Nephron progenitor cell (in vitro differentiated cells): ENCODE data around the gene PLSCR5.

ENCODE experiments used
- DNase-seq: peaks from one replicate; pipeline ENCODE4 v3.0.0; 2021
- H3K27ac Mint-ChIP-seq: 2 replicates; pipeline ENCODE4 v1.8.0; 2021; ENCODE audit warnings: mild to moderate bottlenecking, moderate library complexity, mixed read lengths
- H3K27me3 Mint-ChIP-seq: 2 replicates; pipeline ENCODE4 v1.8.0; 2021; ENCODE audit warnings: mild to moderate bottlenecking, low read depth, mixed read lengths; ENCODE audit not compliant: poor library complexity
- H3K36me3 Mint-ChIP-seq: 2 replicates; pipeline ENCODE4 v1.8.0; 2021; ENCODE audit warnings: low read depth, mixed read lengths
- H3K4me1 Mint-ChIP-seq: 2 replicates; pipeline ENCODE4 v1.8.0; 2021; ENCODE audit warnings: mixed read lengths
- H3K4me3 Mint-ChIP-seq: 2 replicates; pipeline ENCODE4 v1.8.0; 2021; ENCODE audit warnings: mild to moderate bottlenecking, moderate library complexity, mixed read lengths
- H3K9me3 Mint-ChIP-seq: 2 replicates; pipeline ENCODE4 v1.8.0; 2021; ENCODE audit warnings: mild to moderate bottlenecking, moderate library complexity, mixed read lengths
- TF ChIP-seq, protein P1 (sequence below): fragments of 200-600 bp; sonication (generic); IDR thresholded peaks from 2 replicates; pipeline ENCODE4 v1.5.0; 2021; ENCODE audit warnings: antibody characterized with exemption

Gene PLSCR5

GRCh38 chr3:146557745-146558144 lies 47.4 kb downstream of the PLSCR5 start:
- Mint-ChIP-seq H3K9me3 (no peaks in the 10 kb centered on the region), H3K4me3 (no peak overlapping the region), H3K4me1 (no peaks in the 10 kb centered on the region), H3K27ac (no peak overlapping the region), H3K36me3 (no peaks in the 10 kb centered on the region), H3K27me3 (peaks cover 4% of the 10 kb centered on the region)
- TF ChIP-seq, protein P1, sequence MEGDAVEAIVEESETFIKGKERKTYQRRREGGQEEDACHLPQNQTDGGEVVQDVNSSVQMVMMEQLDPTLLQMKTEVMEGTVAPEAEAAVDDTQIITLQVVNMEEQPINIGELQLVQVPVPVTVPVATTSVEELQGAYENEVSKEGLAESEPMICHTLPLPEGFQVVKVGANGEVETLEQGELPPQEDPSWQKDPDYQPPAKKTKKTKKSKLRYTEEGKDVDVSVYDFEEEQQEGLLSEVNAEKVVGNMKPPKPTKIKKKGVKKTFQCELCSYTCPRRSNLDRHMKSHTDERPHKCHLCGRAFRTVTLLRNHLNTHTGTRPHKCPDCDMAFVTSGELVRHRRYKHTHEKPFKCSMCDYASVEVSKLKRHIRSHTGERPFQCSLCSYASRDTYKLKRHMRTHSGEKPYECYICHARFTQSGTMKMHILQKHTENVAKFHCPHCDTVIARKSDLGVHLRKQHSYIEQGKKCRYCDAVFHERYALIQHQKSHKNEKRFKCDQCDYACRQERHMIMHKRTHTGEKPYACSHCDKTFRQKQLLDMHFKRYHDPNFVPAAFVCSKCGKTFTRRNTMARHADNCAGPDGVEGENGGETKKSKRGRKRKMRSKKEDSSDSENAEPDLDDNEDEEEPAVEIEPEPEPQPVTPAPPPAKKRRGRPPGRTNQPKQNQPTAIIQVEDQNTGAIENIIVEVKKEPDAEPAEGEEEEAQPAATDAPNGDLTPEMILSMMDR, result no peak
- no peak for DNase-seq

- no peaks in the 10 kb centered on the region for H3K36me3 Mint-ChIP-seq
- peaks cover 4% of the 10 kb centered on the region for H3K27me3 Mint-ChIP-seq
- no peak overlapping the region for H3K27ac Mint-ChIP-seq
- no peak for DNase-seq
- TF ChIP-seq, protein P1, result no peak
- H3K9me3 Mint-ChIP-seq, result no peaks in the 10 kb centered on the region
- H3K4me1 Mint-ChIP-seq, result no peaks in the 10 kb centered on the region
- no peak overlapping the region for H3K4me3 Mint-ChIP-seq
Measured at GRCh38 chr3:146555311-146555710, 49.8 kb downstream of the PLSCR5 start.

DNA sequence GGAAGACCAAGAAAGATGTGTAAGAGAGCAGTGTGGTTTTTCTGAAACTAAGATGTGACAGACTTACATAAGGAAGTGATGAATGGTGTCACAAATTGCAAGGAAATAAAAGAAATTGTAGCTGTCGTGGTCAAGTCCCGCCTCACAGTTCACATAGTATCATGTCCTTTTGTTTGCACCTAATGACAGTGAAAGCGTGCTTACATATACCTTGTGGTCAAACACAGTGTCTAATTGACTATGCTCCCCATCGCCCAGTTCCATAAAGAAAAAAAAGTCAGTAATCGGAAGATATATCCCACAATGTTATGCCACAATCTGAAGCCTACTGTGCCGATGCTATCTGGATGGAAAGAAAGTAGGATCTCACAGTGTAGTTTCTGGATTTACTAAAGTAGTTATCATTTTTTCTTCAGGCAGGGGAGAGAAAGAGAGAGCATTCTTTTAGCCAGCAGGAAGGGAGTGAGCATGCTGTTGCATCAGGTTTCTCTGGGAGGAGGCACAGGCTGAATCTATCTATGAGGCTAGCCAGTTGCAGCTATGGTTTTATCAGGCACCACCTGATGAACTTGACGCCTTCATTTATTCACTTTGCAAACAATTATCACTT lies 50.9 kb downstream of the PLSCR5 start:
- Mint-ChIP-seq H3K4me3 (no peak overlapping the region), H3K27me3 (no peaks in the 10 kb centered on the region), H3K4me1 (no peaks in the 10 kb centered on the region), H3K36me3 (no peaks in the 10 kb centered on the region), H3K9me3 (no peaks in the 10 kb centered on the region), H3K27ac (no peak overlapping the region)
- DNase-seq, result no peak
- TF ChIP-seq, protein P1, result no peak

- no peaks in the 10 kb centered on the region for H3K4me1 Mint-ChIP-seq
Measured at GRCh38 chr3:146550743-146551510, 54.2 kb downstream of the PLSCR5 start.

GRCh38 chr3:146550070-146550615 lies 55.0 kb downstream of the PLSCR5 start:
- H3K27ac Mint-ChIP-seq, result no peak overlapping the region
- no peak for DNase-seq
- H3K4me1 Mint-ChIP-seq, result no peaks in the 10 kb centered on the region

More at GRCh38 chr3:146550743-146551510, 54.2 kb downstream of the PLSCR5 start:
- Mint-ChIP-seq H3K27ac (no peak overlapping the region), H3K27me3 (no peaks in the 10 kb centered on the region), H3K36me3 (no peaks in the 10 kb centered on the region), H3K9me3 (no peaks in the 10 kb centered on the region), H3K4me3 (no peak overlapping the region)
- TF ChIP-seq, protein P1, result no peak
- no peak for DNase-seq

More at GRCh38 chr3:146550070-146550615, 55.0 kb downstream of the PLSCR5 start:
- no peaks in the 10 kb centered on the region for H3K27me3 Mint-ChIP-seq
- H3K9me3 Mint-ChIP-seq, result no peaks in the 10 kb centered on the region
- TF ChIP-seq, protein P1, result no peak
- H3K36me3 Mint-ChIP-seq, result no peaks in the 10 kb centered on the region
- no peak overlapping the region for H3K4me3 Mint-ChIP-seq
